Right lobe of liver (tissue), 4 donors: Measurements from ENCODE around the gene SLC28A1.

Experiments used
- CTCF ChIP-seq, 4 donors: fragments of 200-600 bp in 3 of 4; fragments of 450-650 bp in 1 of 4; IDR thresholded peaks; one replicate each; pipeline versions ENCODE4 v1.5.1 to v1.8.0; 2016 to 2022; ENCODE audit warnings: antibody characterized with exemption in 4 of 4, mild to moderate bottlenecking in 2 of 4
- POLR2A ChIP-seq: fragments of 450-650 bp; IDR thresholded peaks from one replicate; pipeline ENCODE4 v1.6.1; 2017; ENCODE audit warnings: antibody characterized with exemption, mild to moderate bottlenecking
- donor health status: DM: no; HTN: no; CAD: no.
- donor health status: DM: no; HTN: no; CAD: no.
- donor health status: DM: no; HTN: yes; CAD: no.

DNA sequence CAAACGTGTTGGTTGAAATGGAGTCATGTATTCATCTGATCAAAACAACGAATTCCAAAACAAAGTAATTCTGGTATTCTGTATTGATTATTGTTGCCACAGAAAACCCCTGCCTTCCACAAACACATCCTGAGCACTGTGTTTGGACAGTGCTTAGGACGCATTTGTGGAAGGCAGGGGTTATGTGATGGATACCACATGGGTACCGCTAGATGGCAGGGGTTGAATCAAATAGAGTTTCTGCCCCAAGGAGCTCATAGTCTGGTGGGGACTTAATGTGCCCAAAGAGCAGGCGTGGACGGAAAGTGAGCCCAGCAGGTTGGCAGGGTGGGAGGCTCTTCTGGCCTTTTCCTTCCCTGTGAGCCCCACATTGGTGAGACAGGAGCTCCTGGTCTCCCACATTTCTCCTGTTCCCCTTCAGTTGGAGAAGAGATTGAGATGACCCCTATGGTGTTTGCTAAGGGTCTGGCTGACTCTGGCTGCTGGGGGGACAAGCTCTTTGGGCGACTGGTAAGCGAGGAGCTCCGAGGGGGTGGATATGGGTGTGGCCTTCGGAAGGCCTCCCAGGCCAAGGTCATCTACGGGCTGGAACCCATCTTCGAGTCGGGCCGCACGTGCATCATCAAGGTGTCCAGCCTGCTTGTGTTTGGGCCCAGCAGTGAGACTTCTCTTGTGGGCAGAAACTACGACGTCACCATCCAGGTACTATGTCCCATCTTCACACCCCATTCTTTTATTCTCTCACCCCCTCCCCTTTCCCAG is 22.1 kb upstream of the SLC28A1 start:
- TF ChIP-seq CTCF (IDR thresholded peaks at IDR 0.05) (no peak), POLR2A (no peak)
